ENCODE results near the gene MVP. TPM values are rescaled to one million over a fixed set of nuclear protein-coding genes. Genes with fewer than 3 reads are reported as not detected.

Gene MVP
- polyA plus RNA-seq, 1 donor from 2014 or later: 2.5 TPM

GRCh38 chr16:29862383-29862883, 42.2 kb downstream of the MVP start:
- Histone ChIP-seq H3F3A (ENCODE audit: insufficient read depth, low read length, poor library complexity, severe bottlenecking) (no peaks in the 10 kb centered on the region), H3K9ac (ENCODE audit: low read length) (peak overlapping the region; percentile 86), H3K79me2 (replicated peaks; ENCODE audit: insufficient read depth, low read length) (peaks cover 6% of the 10 kb centered on the region), H3K9me2 (ENCODE audit: insufficient read depth, low read length) (no peaks in the 10 kb centered on the region), H4K20me1 (ENCODE audit: insufficient read depth) (no peaks in the 10 kb centered on the region), H3K4me3 (ENCODE audit: low read length) (peak overlapping the region; percentile 90), H3K4me2 (ENCODE audit: low read length) (peak overlapping the region; percentile 64), H3K27me3 (ENCODE audit: insufficient read depth, low read depth, low read length) (no peaks in the 10 kb centered on the region), H3K36me3 (ENCODE audit: insufficient read depth, low read length) (no peaks in the 10 kb centered on the region), H2AFZ (ENCODE audit: low read depth, low read length) (no peak overlapping the region), H3K27ac (ENCODE audit: low read length) (peak overlapping the region; percentile 82), H3K9me3 (ENCODE audit: low read length) (no peaks in the 10 kb centered on the region)
- TF ChIP-seq, protein P1, sequence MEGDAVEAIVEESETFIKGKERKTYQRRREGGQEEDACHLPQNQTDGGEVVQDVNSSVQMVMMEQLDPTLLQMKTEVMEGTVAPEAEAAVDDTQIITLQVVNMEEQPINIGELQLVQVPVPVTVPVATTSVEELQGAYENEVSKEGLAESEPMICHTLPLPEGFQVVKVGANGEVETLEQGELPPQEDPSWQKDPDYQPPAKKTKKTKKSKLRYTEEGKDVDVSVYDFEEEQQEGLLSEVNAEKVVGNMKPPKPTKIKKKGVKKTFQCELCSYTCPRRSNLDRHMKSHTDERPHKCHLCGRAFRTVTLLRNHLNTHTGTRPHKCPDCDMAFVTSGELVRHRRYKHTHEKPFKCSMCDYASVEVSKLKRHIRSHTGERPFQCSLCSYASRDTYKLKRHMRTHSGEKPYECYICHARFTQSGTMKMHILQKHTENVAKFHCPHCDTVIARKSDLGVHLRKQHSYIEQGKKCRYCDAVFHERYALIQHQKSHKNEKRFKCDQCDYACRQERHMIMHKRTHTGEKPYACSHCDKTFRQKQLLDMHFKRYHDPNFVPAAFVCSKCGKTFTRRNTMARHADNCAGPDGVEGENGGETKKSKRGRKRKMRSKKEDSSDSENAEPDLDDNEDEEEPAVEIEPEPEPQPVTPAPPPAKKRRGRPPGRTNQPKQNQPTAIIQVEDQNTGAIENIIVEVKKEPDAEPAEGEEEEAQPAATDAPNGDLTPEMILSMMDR (IDR thresholded peaks at IDR 0.05; ENCODE audit: poor library complexity, severe bottlenecking): no peak
- no peak for TF ChIP-seq EZH2 (IDR thresholded peaks at IDR 0.05; ENCODE audit: borderline replicate concordance, insufficient read depth, low read length, poor library complexity, severe bottlenecking)
- TF ChIP-seq SMC3 (conservative IDR thresholded peaks at IDR 0.05; ENCODE audit: poor library complexity): peak; percentile 14

GRCh38 chr16:29862884-29863668, 42.8 kb downstream of the MVP start, which contains the start of gene CDIPT:
Gene CDIPT (minus strand): TSS chr16:29863226. CDS start chr16:29862857, 369 bp downstream.
- H3K4me3 ChIP-seq (ENCODE audit: low read length): peak within 1 kb of the TSS; percentile 90
- no peaks in the 10 kb centered on the region for H3K36me3 ChIP-seq (ENCODE audit: insufficient read depth, low read length)
- peak within 1 kb of the TSS; percentile 64 for H3K4me2 ChIP-seq (ENCODE audit: low read length)
- no peaks in the 10 kb centered on the region for H3K9me3 ChIP-seq (ENCODE audit: low read length)
- H3K27me3 ChIP-seq (ENCODE audit: insufficient read depth, low read depth, low read length): no peaks in the 10 kb centered on the region
- peak within 1 kb of the TSS; percentile 82 for H3K27ac ChIP-seq (ENCODE audit: low read length)
- H3F3A ChIP-seq (ENCODE audit: insufficient read depth, low read length, poor library complexity, severe bottlenecking): no peaks in the 10 kb centered on the region
- H3K79me2 ChIP-seq (replicated peaks; ENCODE audit: insufficient read depth, low read length): peaks cover 6% of the 10 kb centered on the region
- H2AFZ ChIP-seq (ENCODE audit: low read depth, low read length): peak within 1 kb of the TSS; percentile 34
- TF ChIP-seq, protein P1 (IDR thresholded peaks at IDR 0.05; ENCODE audit: poor library complexity, severe bottlenecking): peak; percentile 97
- TF ChIP-seq EP300 (conservative IDR thresholded peaks at IDR 0.05; ENCODE audit: poor library complexity, severe bottlenecking) (peak; percentile 62), RAD21 (conservative IDR thresholded peaks at IDR 0.05) (peak; percentile 15), SMC3 (conservative IDR thresholded peaks at IDR 0.05; ENCODE audit: poor library complexity) (peak; percentile 13), TAF1 (IDR thresholded peaks at IDR 0.05; ENCODE audit: low read depth) (peak; percentile 51), MXI1 (conservative IDR thresholded peaks at IDR 0.05; ENCODE audit: poor library complexity, severe bottlenecking) (peak; percentile 88), EZH2 (IDR thresholded peaks at IDR 0.05; ENCODE audit: borderline replicate concordance, insufficient read depth, low read length, poor library complexity, severe bottlenecking) (no peak), POLR2AphosphoS5 (IDR thresholded peaks at IDR 0.05) (peak; percentile 71)
- TF ChIP-seq, protein P2, sequence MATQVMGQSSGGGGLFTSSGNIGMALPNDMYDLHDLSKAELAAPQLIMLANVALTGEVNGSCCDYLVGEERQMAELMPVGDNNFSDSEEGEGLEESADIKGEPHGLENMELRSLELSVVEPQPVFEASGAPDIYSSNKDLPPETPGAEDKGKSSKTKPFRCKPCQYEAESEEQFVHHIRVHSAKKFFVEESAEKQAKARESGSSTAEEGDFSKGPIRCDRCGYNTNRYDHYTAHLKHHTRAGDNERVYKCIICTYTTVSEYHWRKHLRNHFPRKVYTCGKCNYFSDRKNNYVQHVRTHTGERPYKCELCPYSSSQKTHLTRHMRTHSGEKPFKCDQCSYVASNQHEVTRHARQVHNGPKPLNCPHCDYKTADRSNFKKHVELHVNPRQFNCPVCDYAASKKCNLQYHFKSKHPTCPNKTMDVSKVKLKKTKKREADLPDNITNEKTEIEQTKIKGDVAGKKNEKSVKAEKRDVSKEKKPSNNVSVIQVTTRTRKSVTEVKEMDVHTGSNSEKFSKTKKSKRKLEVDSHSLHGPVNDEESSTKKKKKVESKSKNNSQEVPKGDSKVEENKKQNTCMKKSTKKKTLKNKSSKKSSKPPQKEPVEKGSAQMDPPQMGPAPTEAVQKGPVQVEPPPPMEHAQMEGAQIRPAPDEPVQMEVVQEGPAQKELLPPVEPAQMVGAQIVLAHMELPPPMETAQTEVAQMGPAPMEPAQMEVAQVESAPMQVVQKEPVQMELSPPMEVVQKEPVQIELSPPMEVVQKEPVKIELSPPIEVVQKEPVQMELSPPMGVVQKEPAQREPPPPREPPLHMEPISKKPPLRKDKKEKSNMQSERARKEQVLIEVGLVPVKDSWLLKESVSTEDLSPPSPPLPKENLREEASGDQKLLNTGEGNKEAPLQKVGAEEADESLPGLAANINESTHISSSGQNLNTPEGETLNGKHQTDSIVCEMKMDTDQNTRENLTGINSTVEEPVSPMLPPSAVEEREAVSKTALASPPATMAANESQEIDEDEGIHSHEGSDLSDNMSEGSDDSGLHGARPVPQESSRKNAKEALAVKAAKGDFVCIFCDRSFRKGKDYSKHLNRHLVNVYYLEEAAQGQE (IDR thresholded peaks at IDR 0.05; ENCODE audit: borderline replicate concordance): no peak
- H3K9ac ChIP-seq (ENCODE audit: low read length): peak within 1 kb of the TSS; percentile 86
- no peaks in the 10 kb centered on the region for H3K9me2 ChIP-seq (ENCODE audit: insufficient read depth, low read length)
- H4K20me1 ChIP-seq (ENCODE audit: insufficient read depth): no peaks in the 10 kb centered on the region

All from neural cell (in vitro differentiated cells).